HUDEP-2 (cell line): Measurements from ENCODE around the gene VPS9D1.

ENCODE experiments used
- DNase-seq, 76 experiments: peaks; one replicate each; lab custom pipeline; 2025; ENCODE audit not compliant: unreplicated experiment in 76 of 76; lab: John Stamatoyannopoulos, UW

Gene VPS9D1

GRCh38 chr16:89733792-89734191, 13.1 kb upstream of the VPS9D1 start:
- no peak for DNase-seq

- no peak for DNase-seq
These were observed 12.6 kb upstream of the VPS9D1 start for GRCh38 chr16:89733322-89733721.

GRCh38 chr16:89732918-89733242, 12.2 kb upstream of the VPS9D1 start:
- DNase-seq, result no peak

GRCh38 chr16:89732142-89732917, 11.6 kb upstream of the VPS9D1 start:
- DNase-seq, result no peak

- DNase-seq, result no peak
These were observed 10.0 kb upstream of the VPS9D1 start for GRCh38 chr16:89730610-89731234.

- DNase-seq, result no peak
These were observed 9.3 kb upstream of the VPS9D1 start for GRCh38 chr16:89729863-89730593.

GRCh38 chr16:89729293-89729692, 8.6 kb upstream of the VPS9D1 start:
- no peak for DNase-seq

GRCh38 chr16:89727406-89728120, 6.9 kb upstream of the VPS9D1 start:
- no peak for DNase-seq

GRCh38 chr16:89723279-89724250, 2.9 kb upstream of the VPS9D1 start:
- DNase-seq, result peak in 60 of 76 experiments; percentile 5 to 78 (median 49)

- DNase-seq, result peak in 75 of 76 experiments; percentile 44 to 99 (median 95)
These were observed 1.9 kb upstream of the VPS9D1 start for GRCh38 chr16:89722392-89723278.

GRCh38 chr16:89721546-89722391, 1.1 kb upstream of the VPS9D1 start:
- peak in 33 of 76 experiments; percentile 5 to 78 (median 36) for DNase-seq

GRCh38 chr16:89720551-89720812, 216 bp downstream of the VPS9D1 start:
- DNase-seq, result peak in 10 of 76 experiments; percentile 38 to 61 (median 52)

GRCh38 chr16:89717688-89718505, 2.8 kb downstream of the VPS9D1 start:
- DNase-seq, result peak in 33 of 76 experiments; percentile 12 to 52 (median 21)

- no peak for DNase-seq
These were observed 3.6 kb downstream of the VPS9D1 start for GRCh38 chr16:89716916-89717687.

- DNase-seq, result no peak
These were observed 4.2 kb downstream of the VPS9D1 start for GRCh38 chr16:89716493-89716892.

- DNase-seq, result peak in 1 of 76 experiments; percentile 10
These were observed 8.4 kb downstream of the VPS9D1 start for GRCh38 chr16:89712274-89712781.
